ENCODE measurements around the gene TMEM119. TPM values are rescaled to one million over a fixed set of nuclear protein-coding genes. Genes with fewer than 3 reads are reported as not detected.

Gene TMEM119
- total and polyA plus RNA-seq, 9 of the 15 experiments (the other 6 are each of a cell fraction or from before 2014, with no cell fraction given) = 0.18 TPM; not detected in 8

GRCh38 chr12:108620236-108620879 lies 22.5 kb upstream of the TMEM119 start (continued):
- no peak for TF ChIP-seq FOXA3 (CRISPR knock-in tag; conservative IDR thresholded peaks at IDR 0.05 in 1 of 2, IDR thresholded peaks at IDR 0.05 in 1 of 2)
- TF ChIP-seq HDAC8 (tag; IDR thresholded peaks at IDR 0.05) = no peak
- no peak for TF ChIP-seq E2F6 (IDR thresholded peaks at IDR 0.05; ENCODE audit: borderline replicate concordance in 1 of 2, extremely low read depth in 1 of 2, insufficient read depth in 1 of 2, insufficient read length in 1 of 2, low read depth in 1 of 2, low read length in 1 of 2, poor library complexity in 1 of 2, severe bottlenecking in 1 of 2)
- no peak for TF ChIP-seq GMEB1 (CRISPR knock-in tag; IDR thresholded peaks at IDR 0.05)
- no peak for TF ChIP-seq ZNF695 (CRISPR knock-in tag; IDR thresholded peaks at IDR 0.05)
- TF ChIP-seq CEBPB (tag; IDR thresholded peaks at IDR 0.05) = peak; percentile 94
- no peak for TF ChIP-seq POLR3G (IDR thresholded peaks at IDR 0.05; ENCODE audit: extremely low read depth, insufficient read length, insufficient replicate concordance)
- no peak for TF ChIP-seq ZBTB49 (CRISPR knock-in tag; IDR thresholded peaks at IDR 0.05; ENCODE audit: borderline replicate concordance)
- no peak for TF ChIP-seq HMGN3 (IDR thresholded peaks at IDR 0.05; ENCODE audit: borderline replicate concordance, extremely low read depth, insufficient read length, low read depth, low read length)
- TF ChIP-seq BACH1 (tag; IDR thresholded peaks at IDR 0.05) = no peak
- TF ChIP-seq ZNF197 (CRISPR knock-in tag; IDR thresholded peaks at IDR 0.05; ENCODE audit: low read depth) = no peak
- TF ChIP-seq GTF2E2 (tag; IDR thresholded peaks at IDR 0.05) = no peak
- peak; percentile 46 for TF ChIP-seq TBP (optimal IDR thresholded peaks at IDR 0.05; ENCODE audit: low read depth, low read length)
- TF ChIP-seq L3MBTL2 (IDR thresholded peaks at IDR 0.05) = 0 out of 2 replicates have a peak, but pooled peaks have one; percentile 22
- no peak for TF ChIP-seq MBD2 (IDR thresholded peaks at IDR 0.05; ENCODE audit: borderline replicate concordance, low read depth)
- no peak for TF ChIP-seq HDGF (IDR thresholded peaks at IDR 0.05)
- no peak for TF ChIP-seq ZBTB7A (IDR thresholded peaks at IDR 0.05; ENCODE audit: borderline replicate concordance, control insufficient read depth, low read depth, low read length)
- no peak for TF ChIP-seq ARHGAP35 (IDR thresholded peaks at IDR 0.05; ENCODE audit: partially characterized antibody)
- TF ChIP-seq LCOR (CRISPR knock-in tag; IDR thresholded peaks at IDR 0.05) = no peak
- no peak for TF ChIP-seq BRD9 (IDR thresholded peaks at IDR 0.05; ENCODE audit: low read depth, partially characterized antibody)
- TF ChIP-seq YY1 (IDR thresholded peaks at IDR 0.05; ENCODE audit: borderline replicate concordance in 1 of 3, control insufficient read depth in 1 of 3, extremely low read depth in 1 of 3, insufficient read depth in 3 of 3, insufficient read length in 1 of 3, insufficient replicate concordance in 2 of 3, low read depth in 1 of 3, low read length in 2 of 3) = no peak
- no peak for TF ChIP-seq SMARCE1 (IDR thresholded peaks at IDR 0.05)
